Testis (tissue), 3 donors: ENCODE results near the gene RRP1B. TPM values are rescaled to one million over a fixed set of nuclear protein-coding genes. Genes with fewer than 3 reads are reported as not detected.
A peak's percentile ranks its signal among the peaks of the same experiment; 100 is the strongest.

Experiments
- DNase-seq: peaks from one replicate; pipeline ENCODE4 v3.0.0-alpha.2; 2019
- H3K27ac ChIP-seq, 2 donors: fragments of 200-600 bp; sonication (generic); one replicate each; pipeline ENCODE4 v1.5.1; 2019
- H3K27me3 ChIP-seq: fragments of 200-600 bp; sonication (generic); one replicate; pipeline ENCODE4 v1.5.1; 2019
- H3K36me3 ChIP-seq: fragments of 200-600 bp; sonication (generic); one replicate; pipeline ENCODE4 v1.5.1; 2017; ENCODE audit warnings: low read depth; ENCODE audit errors: missing control alignments
- H3K4me1 ChIP-seq: fragments of 200-600 bp; sonication (generic); one replicate; pipeline ENCODE4 v1.5.1; 2019
- H3K4me3 ChIP-seq, 2 donors: fragments of 200-600 bp; sonication (generic); one replicate each; pipeline ENCODE4 v1.5.1; 2017 to 2019
- H3K9me3 ChIP-seq: fragments of 200-600 bp; sonication (generic); one replicate; pipeline ENCODE4 v1.5.1; 2017
- POLR2A ChIP-seq: fragments of 450-650 bp; IDR thresholded peaks from one replicate; pipeline ENCODE4 v1.6.1; 2017; ENCODE audit warnings: antibody characterized with exemption, mild to moderate bottlenecking, moderate library complexity
- WGBS, 2 donors: methylation state at CpG; one replicate each; pipeline ENCODE4 v1.1.5; 2018; 5-methylcytosine and 5-hydroxymethylcytosine counted together
- intact Hi-C: fragments of 100-400 bp; cut with DNase I; formaldehyde crosslinking; loops from one replicate; pipeline ENCODE4 v1.15.1; 2023; ENCODE audit warnings: low total_unique reads
- polyA plus RNA-seq: library from polyadenylated mRNA; stranded (reverse); fragments of 350-450 nt; fragmentation: Illumina TruSeq; extraction: RNeasy Lipid Tissue Mini Kit (QIAGEN cat#74804); gene quantifications from one replicate; pipeline ENCODE4 v1.2.3, GENCODE V29; 2014; ENCODE audit warnings: low read depth, low replicate concordance; ENCODE audit not compliant: insufficient read depth
- total RNA-seq, 2 donors: library from RNA; depleted of rRNA; stranded (reverse); fragments of >200 nt; gene quantifications; one replicate each; pipeline ENCODE4 v1.2.3, GENCODE V29; 2016
- TF ChIP-seq, protein P1 (sequence below), 3 experiments: fragments of 450-650 bp in 2 of 3; fragments of 200-600 bp in 1 of 3; sonication (generic) in 1 of 3; IDR thresholded peaks; one replicate each; pipeline ENCODE4 v1.5.1; 2016 to 2019; ENCODE audit warnings: antibody characterized with exemption in 3 of 3, mild to moderate bottlenecking in 2 of 3, moderate library complexity in 1 of 3

Gene RRP1B
- total and polyA plus RNA-seq, 3 donors from 2014 or later: 27.8 to 48.6 (median 44.8) TPM

DNA sequence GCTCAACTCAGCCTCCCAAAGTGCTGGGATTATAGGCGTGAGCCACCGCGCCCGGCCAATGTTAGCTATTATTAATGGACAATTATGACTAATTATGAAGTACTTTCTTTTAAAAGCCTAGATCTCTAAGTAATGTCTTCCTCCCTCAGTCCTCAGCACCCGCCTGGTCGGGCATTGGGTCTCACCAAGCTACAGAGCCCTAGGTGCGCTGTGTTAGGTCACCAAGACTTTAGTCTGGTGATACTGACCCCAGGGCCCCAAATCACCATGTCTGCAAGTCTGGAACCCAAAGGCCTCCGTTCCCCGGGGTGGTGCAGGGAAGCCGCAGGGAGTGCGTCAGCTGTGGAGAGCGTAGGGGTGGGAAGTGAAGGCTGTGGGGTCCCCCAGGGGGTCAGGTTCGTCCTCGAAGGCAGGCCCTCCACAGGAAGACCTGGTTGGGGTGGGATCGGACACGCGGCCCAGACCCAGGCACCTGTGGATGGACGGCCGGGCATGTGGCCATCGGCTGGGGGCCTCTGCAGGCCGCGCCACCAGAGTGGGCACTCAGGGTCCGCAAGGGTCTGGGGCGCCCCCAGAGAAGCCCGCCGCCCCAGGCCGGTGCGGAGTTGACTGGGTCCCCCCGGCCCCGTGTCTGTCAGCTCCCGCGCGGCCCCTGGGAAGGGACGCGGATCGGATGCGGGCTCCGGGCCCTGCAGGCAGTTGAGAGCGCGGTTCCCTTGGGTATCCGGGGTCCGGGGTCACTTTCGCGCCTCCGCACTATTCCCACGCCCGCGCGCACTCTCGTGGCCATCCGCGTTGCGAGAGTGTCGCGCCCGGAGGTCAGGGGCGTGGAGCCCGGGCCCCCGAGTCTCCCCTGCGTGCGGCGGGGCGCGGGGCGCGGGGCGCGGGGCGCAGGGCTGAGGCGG lies 58.9 kb downstream of the RRP1B start:
- no peak for DNase-seq
- peak overlapping the region; percentile 93 to 95 for H3K4me3 ChIP-seq
- H3K36me3 ChIP-seq: no peaks in the 10 kb centered on the region
- 27 to 67% methylated on average over 12 to 59 of the region's 70 CpGs for WGBS, 2 donors
- peak overlapping the region; percentile 64 to 85 for H3K27ac ChIP-seq
- no peaks in the 10 kb centered on the region for H3K27me3 ChIP-seq
- no peak for TF ChIP-seq POLR2A
- TF ChIP-seq, protein P1, sequence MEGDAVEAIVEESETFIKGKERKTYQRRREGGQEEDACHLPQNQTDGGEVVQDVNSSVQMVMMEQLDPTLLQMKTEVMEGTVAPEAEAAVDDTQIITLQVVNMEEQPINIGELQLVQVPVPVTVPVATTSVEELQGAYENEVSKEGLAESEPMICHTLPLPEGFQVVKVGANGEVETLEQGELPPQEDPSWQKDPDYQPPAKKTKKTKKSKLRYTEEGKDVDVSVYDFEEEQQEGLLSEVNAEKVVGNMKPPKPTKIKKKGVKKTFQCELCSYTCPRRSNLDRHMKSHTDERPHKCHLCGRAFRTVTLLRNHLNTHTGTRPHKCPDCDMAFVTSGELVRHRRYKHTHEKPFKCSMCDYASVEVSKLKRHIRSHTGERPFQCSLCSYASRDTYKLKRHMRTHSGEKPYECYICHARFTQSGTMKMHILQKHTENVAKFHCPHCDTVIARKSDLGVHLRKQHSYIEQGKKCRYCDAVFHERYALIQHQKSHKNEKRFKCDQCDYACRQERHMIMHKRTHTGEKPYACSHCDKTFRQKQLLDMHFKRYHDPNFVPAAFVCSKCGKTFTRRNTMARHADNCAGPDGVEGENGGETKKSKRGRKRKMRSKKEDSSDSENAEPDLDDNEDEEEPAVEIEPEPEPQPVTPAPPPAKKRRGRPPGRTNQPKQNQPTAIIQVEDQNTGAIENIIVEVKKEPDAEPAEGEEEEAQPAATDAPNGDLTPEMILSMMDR (IDR thresholded peaks at IDR 0.05): no peak
- H3K4me1 ChIP-seq: peaks cover 21% of the 10 kb centered on the region
- intact Hi-C loops: no loop called here
- H3K9me3 ChIP-seq: no peaks in the 10 kb centered on the region

DNA sequence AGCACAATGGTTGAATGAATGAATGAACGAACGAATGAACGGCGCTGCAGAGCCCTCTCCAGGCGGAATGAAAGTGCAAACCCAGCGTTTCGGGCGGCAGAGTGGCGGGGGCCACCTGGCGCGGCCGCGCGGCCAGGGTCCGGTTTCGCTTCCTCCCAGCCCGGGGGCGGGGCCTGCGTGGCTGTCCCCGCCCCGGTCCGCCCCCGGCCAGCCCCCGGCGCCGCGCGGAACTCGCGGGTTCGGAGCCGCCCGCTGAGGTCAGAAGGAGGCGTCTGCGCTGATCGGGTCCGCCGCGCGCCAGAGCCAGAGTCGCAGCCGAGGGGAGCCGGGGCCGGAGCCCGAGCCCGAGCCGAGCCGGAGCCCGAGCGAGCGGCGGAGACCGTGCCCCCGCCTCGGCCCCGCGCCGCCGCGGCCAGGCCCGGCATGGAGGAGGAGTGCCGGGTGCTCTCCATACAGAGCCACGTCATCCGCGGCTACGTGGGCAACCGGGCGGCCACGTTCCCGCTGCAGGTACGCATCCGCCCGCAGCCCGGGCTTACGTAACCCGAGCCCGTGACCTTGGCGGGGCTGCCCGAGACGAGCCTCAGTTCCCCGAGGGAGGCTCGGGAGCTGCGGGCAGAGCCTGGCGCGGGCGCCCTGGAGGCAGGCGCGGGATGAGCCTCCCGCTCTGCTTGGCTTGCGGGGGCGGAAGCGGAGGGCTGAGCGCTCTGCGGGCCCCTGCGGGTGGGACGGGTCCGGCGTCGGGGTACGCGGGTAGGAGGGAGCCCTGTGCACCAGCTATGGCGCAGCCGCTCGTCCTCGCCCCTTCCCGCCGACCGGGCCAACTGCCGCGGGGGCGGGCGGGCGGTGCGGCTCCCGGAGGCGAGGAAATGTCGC lies 59.8 kb downstream of the RRP1B start, which contains the start of gene PDXK:
TSS of gene PDXK (plus strand) at position 258 of the 876 bp plus-strand sequence. CDS start at position 424, 166 bp downstream.
- intact Hi-C loops: no loop called here
- WGBS, 2 donors: 0% methylated on average over 6 to 64 of the region's 117 CpGs
- Histone ChIP-seq H3K4me3 (peak within 1 kb of the TSS; percentile 93 to 95), H3K9me3 (no peaks in the 10 kb centered on the region), H3K36me3 (no peaks in the 10 kb centered on the region), H3K4me1 (peaks cover 21% of the 10 kb centered on the region), H3K27ac (peak within 1 kb of the TSS; percentile 83 to 85), H3K27me3 (no peaks in the 10 kb centered on the region)
- DNase-seq: peak; percentile 88
- TF ChIP-seq, protein P1 (IDR thresholded peaks at IDR 0.05): no peak
- TF ChIP-seq POLR2A: peak; percentile 40

DNA sequence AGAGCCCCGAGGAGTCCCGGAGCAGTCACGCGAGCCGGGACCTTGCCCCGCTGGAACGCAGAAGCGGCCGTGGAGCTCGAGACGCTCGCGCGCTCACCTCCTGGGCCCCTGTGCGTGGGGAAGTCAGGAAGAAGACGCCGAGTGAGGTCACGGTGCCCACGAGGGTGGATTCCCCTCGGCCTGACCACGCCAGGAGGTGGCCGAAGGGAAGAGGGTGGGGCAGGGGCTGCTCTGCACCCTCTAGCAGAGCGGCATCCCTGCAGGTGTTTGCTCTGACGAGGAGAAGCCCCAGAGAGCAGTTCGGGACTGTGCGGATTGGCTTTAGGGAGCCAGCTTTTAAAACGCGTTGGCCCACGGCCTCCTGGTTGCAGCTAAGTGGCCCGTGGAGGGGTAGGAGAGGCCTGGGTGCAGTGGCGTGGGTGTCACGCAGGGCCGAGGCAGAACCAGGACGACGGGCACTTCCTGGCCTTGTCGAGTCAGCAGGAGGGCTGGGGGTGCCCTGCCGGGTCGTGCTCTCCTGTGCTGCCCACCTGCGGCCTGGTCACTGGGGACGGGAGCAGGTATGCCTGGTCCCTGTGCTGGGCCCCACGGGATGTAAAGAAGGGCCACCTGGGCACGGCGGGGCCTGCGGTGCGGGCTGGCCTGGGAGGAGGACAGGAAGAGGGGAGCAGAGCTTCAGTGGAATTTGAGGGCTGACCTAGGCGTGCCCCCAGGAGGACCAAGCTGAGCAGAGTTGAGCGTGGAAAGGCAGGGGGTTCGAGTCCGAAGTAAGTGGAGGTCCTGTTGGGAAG lies 60.6 kb downstream of the RRP1B start:
- Histone ChIP-seq H3K36me3 (no peaks in the 10 kb centered on the region), H3K9me3 (no peaks in the 10 kb centered on the region), H3K4me3 (peak overlapping the region; percentile 93 to 95), H3K27me3 (no peaks in the 10 kb centered on the region), H3K4me1 (peaks cover 21% of the 10 kb centered on the region), H3K27ac (peak overlapping the region; percentile 83 to 85)
- no peak for DNase-seq
- intact Hi-C loops: no loop called here
- TF ChIP-seq, protein P1 (IDR thresholded peaks at IDR 0.05): no peak
- WGBS, 2 donors: 4 to 30% methylated on average over 3 to 49 of the region's 49 CpGs

DNA sequence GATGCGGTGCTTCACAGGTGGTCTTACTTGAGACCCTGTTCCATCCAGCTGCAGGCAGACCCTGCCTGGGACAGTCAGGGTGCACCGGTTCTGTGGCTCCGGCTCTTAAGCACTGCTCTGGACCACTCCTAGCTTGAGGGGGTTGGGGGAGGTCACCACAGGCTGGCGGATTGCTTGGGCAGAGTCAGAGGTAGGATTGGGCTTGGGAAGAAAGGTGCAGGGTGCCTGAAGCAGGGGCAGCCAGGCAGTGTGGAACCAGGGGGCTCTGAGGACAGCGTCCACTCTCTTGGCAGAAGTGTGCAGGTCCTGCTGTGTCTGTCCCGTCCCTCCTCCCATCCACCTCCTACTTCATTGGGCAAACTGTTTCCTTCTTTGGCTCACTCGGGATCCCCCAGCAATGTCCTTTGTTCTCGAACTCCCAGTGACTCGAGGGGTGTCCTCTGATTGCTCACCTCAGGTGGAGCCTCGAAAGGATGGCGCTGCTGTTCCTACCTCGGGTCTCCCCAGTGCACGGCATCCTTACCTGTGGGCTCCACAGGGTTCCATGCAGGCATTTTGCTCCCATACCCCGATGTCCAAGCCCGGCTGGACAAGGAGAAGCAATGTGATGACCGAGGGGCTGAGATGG lies 61.3 kb downstream of the RRP1B start:
- H3K27ac ChIP-seq: peak overlapping the region; percentile 83 to 85

More for the DNA sequence above, 61.3 kb downstream of the RRP1B start:
- TF ChIP-seq POLR2A: no peak
- TF ChIP-seq, protein P1 (IDR thresholded peaks at IDR 0.05): no peak
- intact Hi-C loops: no loop called here
- Histone ChIP-seq H3K36me3 (no peaks in the 10 kb centered on the region), H3K27me3 (no peaks in the 10 kb centered on the region), H3K9me3 (no peaks in the 10 kb centered on the region), H3K4me3 (peak overlapping the region; percentile 93 to 95), H3K4me1 (peaks cover 25% of the 10 kb centered on the region)
- WGBS, 2 donors: 64 to 76% methylated on average over 15 to 16 of the region's 16 CpGs
- DNase-seq: no peak
